HepG2 (cell line): Measurements from ENCODE around the gene TSLP. TPM values are rescaled to one million over a fixed set of nuclear protein-coding genes. Genes with fewer than 3 reads are reported as not detected.

Source experiments
- EED ChIP-seq: sonication (generic); formaldehyde crosslinking; IDR thresholded peaks from 2 replicates; pipeline ENCODE4 v1.5.0; 2020; ENCODE audit warnings: mild to moderate bottlenecking, missing genetic modification reagents
- FOSL2 ChIP-seq: sonication (generic); formaldehyde crosslinking; IDR thresholded peaks from 2 replicates; pipeline ENCODE4 v1.4.0; 2020; ENCODE audit warnings: missing genetic modification reagents
- MAZ ChIP-seq, 2 experiments: sonication (generic) in 1 of 2; formaldehyde crosslinking in 1 of 2; IDR thresholded peaks; 2 replicates each; pipeline versions ENCODE4 v1.5.0 to v1.6.1; 2012 to 2020; ENCODE audit warnings: low read depth in 2 of 2, mild to moderate bottlenecking in 2 of 2, borderline replicate concordance in 1 of 2, improper control_type of control experiment in 1 of 2, low read length in 1 of 2, missing genetic modification reagents in 1 of 2, moderate library complexity in 1 of 2
- MZF1 ChIP-seq: sonication (generic); formaldehyde crosslinking; IDR thresholded peaks from 2 replicates; pipeline ENCODE4 v1.8.1; 2023; ENCODE audit warnings: mild to moderate bottlenecking, missing genetic modification reagents, borderline replicate concordance
- SAP130 ChIP-seq: IDR thresholded peaks from 2 replicates; pipeline ENCODE4 v1.6.1; 2016; ENCODE audit warnings: low read depth
- SRSF4 ChIP-seq: fragments of 200-400 bp; formaldehyde crosslinking; IDR thresholded peaks from one replicate; pipeline ENCODE4 v1.6.1; 2018; ENCODE audit warnings: mild to moderate bottlenecking, low read depth, low read length, moderate library complexity; ENCODE audit not compliant: poor library complexity, severe bottlenecking
- TRIM24 ChIP-seq: sonication (generic); formaldehyde crosslinking; IDR thresholded peaks from 2 replicates; pipeline ENCODE4 v1.8.0; 2022; ENCODE audit warnings: mild to moderate bottlenecking, missing genetic modification reagents
- ZIK1 ChIP-seq: sonication (generic); formaldehyde crosslinking; IDR thresholded peaks from 2 replicates; pipeline ENCODE4 v1.5.0; 2020; ENCODE audit warnings: mild to moderate bottlenecking, low read depth, missing genetic modification reagents, borderline replicate concordance
- ZKSCAN8 ChIP-seq: IDR thresholded peaks from 2 replicates; pipeline ENCODE4 v1.6.1; 2016; ENCODE audit warnings: borderline replicate concordance, missing genetic modification reagents, missing compliant biosample characterization
- ZNF20 ChIP-seq: sonication (generic); formaldehyde crosslinking; IDR thresholded peaks from 2 replicates; pipeline ENCODE4 v1.4.0; 2020; ENCODE audit warnings: mild to moderate bottlenecking, moderate library complexity, missing genetic modification reagents
- ZNF24 ChIP-seq: fragments of 450-650 bp; IDR thresholded peaks from 2 replicates; pipeline ENCODE4 v1.6.1; 2017; ENCODE audit warnings: antibody characterized with exemption, mild to moderate bottlenecking
- ZNF569 ChIP-seq: sonication (generic); formaldehyde crosslinking; IDR thresholded peaks from 2 replicates; pipeline ENCODE4 v1.5.0; 2020; ENCODE audit warnings: mild to moderate bottlenecking, missing genetic modification reagents, moderate library complexity, borderline replicate concordance
- ZNF878 ChIP-seq: sonication (generic); formaldehyde crosslinking; IDR thresholded peaks from 2 replicates; pipeline ENCODE4 v1.8.1; 2023; ENCODE audit warnings: mild to moderate bottlenecking, missing genetic modification reagents, moderate library complexity
- polyA plus RNA-seq, 8 experiments: library from polyadenylated mRNA; depleted of rRNA in 3 of 8; stranded (reverse) in 7 of 8; unstranded in 1 of 8; fragments of >200 nt; fragmentation: Illumina TruSeq in 4 of 8; extraction: Trizol in 4 of 8; gene quantifications; 2 replicates each; pipeline versions ENCODE4 v1.2.1 to v1.2.3, GENCODE V29; 2011 to 2016; ENCODE audit warnings: low read depth in 4 of 8, missing spikeins in 1 of 8, mixed read lengths in 1 of 8; ENCODE audit not compliant: insufficient read depth in 1 of 8
- total RNA-seq, 5 experiments: library from RNA; depleted of rRNA; stranded (reverse); fragments of >200 nt; fragmentation: Illumina TruSeq; extraction: Trizol; gene quantifications; 2 replicates each; pipeline ENCODE4 v1.2.3, GENCODE V29; 2016; ENCODE audit warnings: low read depth in 1 of 5
- TF ChIP-seq, protein P1 (sequence below): sonication (generic); formaldehyde crosslinking; IDR thresholded peaks from 2 replicates; pipeline ENCODE4 v1.5.0; 2020; ENCODE audit warnings: mild to moderate bottlenecking, missing genetic modification reagents
- TF ChIP-seq, protein P2 (sequence below): sonication (generic); formaldehyde crosslinking; IDR thresholded peaks from 2 replicates; pipeline ENCODE4 v1.5.0; 2020; ENCODE audit warnings: missing genetic modification reagents
- TF ChIP-seq, protein P3 (sequence below), 2 experiments: sonication (generic) in 1 of 2; formaldehyde crosslinking in 1 of 2; IDR thresholded peaks; 2 replicates each; pipeline versions ENCODE4 v1.5.1 to v1.6.1; 2011 to 2020; ENCODE audit warnings: borderline replicate concordance in 1 of 2, low read depth in 1 of 2, low read length in 1 of 2, mild to moderate bottlenecking in 1 of 2, missing genetic modification reagents in 1 of 2, moderate library complexity in 1 of 2
- TF ChIP-seq, protein P4 (sequence below): sonication (generic); formaldehyde crosslinking; IDR thresholded peaks from 2 replicates; pipeline ENCODE4 v1.8.1; 2023; ENCODE audit warnings: mild to moderate bottlenecking, missing genetic modification reagents, borderline replicate concordance

TSLP gene
- total and polyA plus RNA-seq, 2 of the 13 experiments (the other 11 are each of a cell fraction or from before 2014, with no cell fraction given): not detected

DNA sequence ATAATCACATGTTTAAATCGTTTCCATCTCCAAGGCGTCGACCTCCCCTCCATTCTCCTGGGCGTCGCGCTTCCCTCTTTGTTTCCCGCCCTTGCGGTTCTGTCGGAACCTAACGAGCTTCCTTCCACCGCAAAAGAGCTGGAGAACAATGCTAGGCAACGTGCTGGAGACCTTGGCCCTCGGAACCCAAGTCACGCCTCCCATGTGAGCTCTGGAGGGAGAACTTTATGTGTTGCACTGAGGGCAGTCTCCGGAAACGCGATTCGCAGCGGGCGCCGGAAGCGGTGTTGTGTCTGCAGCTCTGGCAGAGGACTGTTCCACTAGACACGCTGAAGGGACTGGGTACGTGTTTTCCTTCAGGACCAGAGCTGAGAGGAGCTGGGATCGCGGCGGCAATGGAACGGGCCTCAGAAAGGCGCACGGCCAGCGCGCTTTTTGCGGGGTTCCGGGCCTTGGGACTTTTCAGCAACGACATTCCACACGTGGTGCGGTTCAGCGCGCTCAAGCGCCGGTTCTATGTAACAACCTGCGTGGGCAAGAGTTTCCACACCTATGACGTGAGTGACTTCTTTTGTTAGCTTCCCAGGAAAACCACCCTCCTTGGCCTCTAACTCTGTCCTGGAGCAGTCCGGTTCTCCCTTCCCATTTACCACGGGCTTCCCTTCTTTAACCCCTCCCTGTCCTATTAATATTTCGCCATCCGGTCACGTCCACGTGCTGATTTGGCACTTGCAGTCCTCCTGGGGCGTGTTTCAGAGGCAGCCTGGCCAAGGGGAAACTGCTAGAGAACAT is 20.7 kb downstream of the TSLP start, which contains the start of gene WDR36 (continued):
- peak; percentile 96; the same call in 1 of the 2 replicates for TF ChIP-seq ZNF569 (CRISPR knock-in tag)
- no peak for TF ChIP-seq ZNF24
- peak; percentile 96 for TF ChIP-seq ZKSCAN8 (CRISPR knock-in tag)
- TF ChIP-seq, protein P1, sequence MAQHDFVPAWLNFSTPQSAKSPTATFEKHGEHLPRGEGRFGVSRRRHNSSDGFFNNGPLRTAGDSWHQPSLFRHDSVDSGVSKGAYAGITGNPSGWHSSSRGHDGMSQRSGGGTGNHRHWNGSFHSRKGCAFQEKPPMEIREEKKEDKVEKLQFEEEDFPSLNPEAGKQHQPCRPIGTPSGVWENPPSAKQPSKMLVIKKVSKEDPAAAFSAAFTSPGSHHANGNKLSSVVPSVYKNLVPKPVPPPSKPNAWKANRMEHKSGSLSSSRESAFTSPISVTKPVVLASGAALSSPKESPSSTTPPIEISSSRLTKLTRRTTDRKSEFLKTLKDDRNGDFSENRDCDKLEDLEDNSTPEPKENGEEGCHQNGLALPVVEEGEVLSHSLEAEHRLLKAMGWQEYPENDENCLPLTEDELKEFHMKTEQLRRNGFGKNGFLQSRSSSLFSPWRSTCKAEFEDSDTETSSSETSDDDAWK (CRISPR knock-in tag): no peak
- TF ChIP-seq SAP130 (CRISPR knock-in tag): peak; percentile 97
- TF ChIP-seq, protein P2, sequence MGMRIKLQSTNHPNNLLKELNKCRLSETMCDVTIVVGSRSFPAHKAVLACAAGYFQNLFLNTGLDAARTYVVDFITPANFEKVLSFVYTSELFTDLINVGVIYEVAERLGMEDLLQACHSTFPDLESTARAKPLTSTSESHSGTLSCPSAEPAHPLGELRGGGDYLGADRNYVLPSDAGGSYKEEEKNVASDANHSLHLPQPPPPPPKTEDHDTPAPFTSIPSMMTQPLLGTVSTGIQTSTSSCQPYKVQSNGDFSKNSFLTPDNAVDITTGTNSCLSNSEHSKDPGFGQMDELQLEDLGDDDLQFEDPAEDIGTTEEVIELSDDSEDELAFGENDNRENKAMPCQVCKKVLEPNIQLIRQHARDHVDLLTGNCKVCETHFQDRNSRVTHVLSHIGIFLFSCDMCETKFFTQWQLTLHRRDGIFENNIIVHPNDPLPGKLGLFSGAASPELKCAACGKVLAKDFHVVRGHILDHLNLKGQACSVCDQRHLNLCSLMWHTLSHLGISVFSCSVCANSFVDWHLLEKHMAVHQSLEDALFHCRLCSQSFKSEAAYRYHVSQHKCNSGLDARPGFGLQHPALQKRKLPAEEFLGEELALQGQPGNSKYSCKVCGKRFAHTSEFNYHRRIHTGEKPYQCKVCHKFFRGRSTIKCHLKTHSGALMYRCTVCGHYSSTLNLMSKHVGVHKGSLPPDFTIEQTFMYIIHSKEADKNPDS (CRISPR knock-in tag): peak; percentile 85
- TF ChIP-seq, protein P3, sequence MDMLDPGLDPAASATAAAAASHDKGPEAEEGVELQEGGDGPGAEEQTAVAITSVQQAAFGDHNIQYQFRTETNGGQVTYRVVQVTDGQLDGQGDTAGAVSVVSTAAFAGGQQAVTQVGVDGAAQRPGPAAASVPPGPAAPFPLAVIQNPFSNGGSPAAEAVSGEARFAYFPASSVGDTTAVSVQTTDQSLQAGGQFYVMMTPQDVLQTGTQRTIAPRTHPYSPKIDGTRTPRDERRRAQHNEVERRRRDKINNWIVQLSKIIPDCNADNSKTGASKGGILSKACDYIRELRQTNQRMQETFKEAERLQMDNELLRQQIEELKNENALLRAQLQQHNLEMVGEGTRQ (IDR thresholded peaks at IDR 0.05; ENCODE audit: low read depth, low read length): no peak; the same call in 1 of the 2 replicates
- TF ChIP-seq, protein P3 (CRISPR knock-in tag; IDR thresholded peaks at IDR 0.05; ENCODE audit: borderline replicate concordance): peak; percentile 45
- TF ChIP-seq, protein P4, sequence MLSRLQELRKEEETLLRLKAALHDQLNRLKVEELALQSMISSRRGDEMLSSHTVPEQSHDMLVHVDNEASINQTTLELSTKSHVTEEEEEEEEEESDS: peak; percentile 92
- TF ChIP-seq ZNF20 (CRISPR knock-in tag): 0 out of 2 replicates have a peak, but pooled peaks have one; percentile 59
- no peak for TF ChIP-seq TRIM24 (CRISPR knock-in tag)
- TF ChIP-seq MZF1 (CRISPR knock-in tag): 0 out of 2 replicates have a peak, but pooled peaks have one; percentile 52
- TF ChIP-seq ZIK1 (CRISPR knock-in tag): peak; percentile 97
- no peak for TF ChIP-seq SRSF4
- TF ChIP-seq MAZ (IDR thresholded peaks at IDR 0.05; ENCODE audit: borderline replicate concordance, low read depth, low read length): no peak
- peak; percentile 87; the same call in 1 of the 2 replicates for TF ChIP-seq MAZ (CRISPR knock-in tag; IDR thresholded peaks at IDR 0.05; ENCODE audit: low read depth)
- peak; percentile 99 for TF ChIP-seq ZNF878 (CRISPR knock-in tag)
- TF ChIP-seq FOSL2 (CRISPR knock-in tag): peak; percentile 80
- peak; percentile 98 for TF ChIP-seq EED (CRISPR knock-in tag)
